WTC11 (cell line): ENCODE measurements around the gene FLT4.

Source experiments
- ESRRA ChIP-seq: sonication (generic); formaldehyde crosslinking; IDR thresholded peaks from 2 replicates; pipeline ENCODE4 v1.8.1; 2022; ENCODE audit warnings: mild to moderate bottlenecking, missing genetic modification reagents, borderline replicate concordance
- FOXP1 ChIP-seq: sonication (generic); formaldehyde crosslinking; IDR thresholded peaks from 2 replicates; pipeline ENCODE4 v1.8.0; 2022; ENCODE audit warnings: missing genetic modification reagents, mild to moderate bottlenecking, moderate library complexity, borderline replicate concordance
- JUN ChIP-seq: sonication (generic); formaldehyde crosslinking; IDR thresholded peaks from 2 replicates; pipeline ENCODE4 v1.8.0; 2023; ENCODE audit warnings: mild to moderate bottlenecking, missing genetic modification reagents
- MXD4 ChIP-seq: fragments of 250-450 bp; sonication (Bioruptor Pico); IDR thresholded peaks from 2 replicates; pipeline ENCODE4 v1.8.0; 2021; ENCODE audit warnings: mild to moderate bottlenecking, moderate library complexity, borderline replicate concordance
- ZNF121 ChIP-seq: sonication (generic); formaldehyde crosslinking; IDR thresholded peaks from 2 replicates; pipeline ENCODE4 v1.8.0; 2023; ENCODE audit warnings: missing genetic modification reagents
- ZNF317 ChIP-seq: sonication (generic); formaldehyde crosslinking; IDR thresholded peaks from 2 replicates; pipeline ENCODE4 v1.8.1; 2023; ENCODE audit warnings: low read depth, mild to moderate bottlenecking, moderate library complexity, missing genetic modification reagents, borderline replicate concordance
- TF ChIP-seq, protein P1 (sequence below): fragments of 200-600 bp; IDR thresholded peaks from 2 replicates; pipeline ENCODE4 v1.8.0; 2022; ENCODE audit warnings: antibody characterized with exemption
- TF ChIP-seq, protein P2 (sequence below): sonication (generic); formaldehyde crosslinking; IDR thresholded peaks from 2 replicates; pipeline ENCODE4 v1.8.1; 2022; ENCODE audit warnings: low read depth, missing genetic modification reagents, borderline replicate concordance
- TF ChIP-seq, protein P3 (sequence below): sonication (generic); formaldehyde crosslinking; IDR thresholded peaks from 2 replicates; pipeline ENCODE4 v1.8.1; 2023; ENCODE audit warnings: mild to moderate bottlenecking, moderate library complexity, missing genetic modification reagents
- TF ChIP-seq, protein P4 (sequence below): sonication (generic); formaldehyde crosslinking; IDR thresholded peaks from 2 replicates; pipeline ENCODE4 v1.8.1; 2023; ENCODE audit warnings: mild to moderate bottlenecking, missing genetic modification reagents, moderate library complexity

DNA sequence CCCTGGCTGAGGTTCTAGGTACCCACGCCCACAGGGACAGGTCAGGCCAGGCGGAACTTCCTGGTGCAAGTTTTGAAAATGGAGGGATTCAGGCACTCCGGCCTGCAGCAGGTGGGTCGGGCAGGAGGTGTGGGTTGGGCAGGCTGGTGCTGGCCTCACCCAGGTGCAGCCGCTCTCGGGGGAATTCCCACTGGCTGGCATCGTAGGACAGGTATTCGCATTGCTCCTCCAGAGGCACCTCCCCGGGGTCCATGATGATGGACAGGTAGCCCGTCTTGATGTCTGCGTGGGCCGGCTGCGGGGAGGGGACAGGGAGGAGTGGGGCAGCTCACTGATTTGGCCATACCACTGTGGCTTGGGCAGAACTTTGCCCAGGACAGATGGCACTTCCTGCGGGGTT, 29.4 kb downstream of the FLT4 start:
- TF ChIP-seq, protein P1, sequence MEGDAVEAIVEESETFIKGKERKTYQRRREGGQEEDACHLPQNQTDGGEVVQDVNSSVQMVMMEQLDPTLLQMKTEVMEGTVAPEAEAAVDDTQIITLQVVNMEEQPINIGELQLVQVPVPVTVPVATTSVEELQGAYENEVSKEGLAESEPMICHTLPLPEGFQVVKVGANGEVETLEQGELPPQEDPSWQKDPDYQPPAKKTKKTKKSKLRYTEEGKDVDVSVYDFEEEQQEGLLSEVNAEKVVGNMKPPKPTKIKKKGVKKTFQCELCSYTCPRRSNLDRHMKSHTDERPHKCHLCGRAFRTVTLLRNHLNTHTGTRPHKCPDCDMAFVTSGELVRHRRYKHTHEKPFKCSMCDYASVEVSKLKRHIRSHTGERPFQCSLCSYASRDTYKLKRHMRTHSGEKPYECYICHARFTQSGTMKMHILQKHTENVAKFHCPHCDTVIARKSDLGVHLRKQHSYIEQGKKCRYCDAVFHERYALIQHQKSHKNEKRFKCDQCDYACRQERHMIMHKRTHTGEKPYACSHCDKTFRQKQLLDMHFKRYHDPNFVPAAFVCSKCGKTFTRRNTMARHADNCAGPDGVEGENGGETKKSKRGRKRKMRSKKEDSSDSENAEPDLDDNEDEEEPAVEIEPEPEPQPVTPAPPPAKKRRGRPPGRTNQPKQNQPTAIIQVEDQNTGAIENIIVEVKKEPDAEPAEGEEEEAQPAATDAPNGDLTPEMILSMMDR = no peak
- no peak for TF ChIP-seq MXD4 (CRISPR knock-in tag)
- TF ChIP-seq ZNF317 (CRISPR knock-in tag) = no peak
- TF ChIP-seq FOXP1 (CRISPR knock-in tag) = no peak
- TF ChIP-seq, protein P2, sequence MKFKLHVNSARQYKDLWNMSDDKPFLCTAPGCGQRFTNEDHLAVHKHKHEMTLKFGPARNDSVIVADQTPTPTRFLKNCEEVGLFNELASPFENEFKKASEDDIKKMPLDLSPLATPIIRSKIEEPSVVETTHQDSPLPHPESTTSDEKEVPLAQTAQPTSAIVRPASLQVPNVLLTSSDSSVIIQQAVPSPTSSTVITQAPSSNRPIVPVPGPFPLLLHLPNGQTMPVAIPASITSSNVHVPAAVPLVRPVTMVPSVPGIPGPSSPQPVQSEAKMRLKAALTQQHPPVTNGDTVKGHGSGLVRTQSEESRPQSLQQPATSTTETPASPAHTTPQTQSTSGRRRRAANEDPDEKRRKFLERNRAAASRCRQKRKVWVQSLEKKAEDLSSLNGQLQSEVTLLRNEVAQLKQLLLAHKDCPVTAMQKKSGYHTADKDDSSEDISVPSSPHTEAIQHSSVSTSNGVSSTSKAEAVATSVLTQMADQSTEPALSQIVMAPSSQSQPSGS (CRISPR knock-in tag) = no peak
- TF ChIP-seq, protein P3, sequence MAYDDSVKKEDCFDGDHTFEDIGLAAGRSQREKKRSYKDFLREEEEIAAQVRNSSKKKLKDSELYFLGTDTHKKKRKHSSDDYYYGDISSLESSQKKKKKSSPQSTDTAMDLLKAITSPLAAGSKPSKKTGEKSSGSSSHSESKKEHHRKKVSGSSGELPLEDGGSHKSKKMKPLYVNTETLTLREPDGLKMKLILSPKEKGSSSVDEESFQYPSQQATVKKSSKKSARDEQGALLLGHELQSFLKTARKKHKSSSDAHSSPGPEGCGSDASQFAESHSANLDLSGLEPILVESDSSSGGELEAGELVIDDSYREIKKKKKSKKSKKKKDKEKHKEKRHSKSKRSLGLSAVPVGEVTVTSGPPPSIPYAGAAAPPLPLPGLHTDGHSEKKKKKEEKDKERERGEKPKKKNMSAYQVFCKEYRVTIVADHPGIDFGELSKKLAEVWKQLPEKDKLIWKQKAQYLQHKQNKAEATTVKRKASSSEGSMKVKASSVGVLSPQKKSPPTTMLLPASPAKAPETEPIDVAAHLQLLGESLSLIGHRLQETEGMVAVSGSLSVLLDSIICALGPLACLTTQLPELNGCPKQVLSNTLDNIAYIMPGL (CRISPR knock-in tag) = no peak
- TF ChIP-seq JUN (CRISPR knock-in tag) = no peak
- no peak for TF ChIP-seq ZNF121 (CRISPR knock-in tag)
- no peak for TF ChIP-seq ESRRA (CRISPR knock-in tag)
- TF ChIP-seq, protein P4, sequence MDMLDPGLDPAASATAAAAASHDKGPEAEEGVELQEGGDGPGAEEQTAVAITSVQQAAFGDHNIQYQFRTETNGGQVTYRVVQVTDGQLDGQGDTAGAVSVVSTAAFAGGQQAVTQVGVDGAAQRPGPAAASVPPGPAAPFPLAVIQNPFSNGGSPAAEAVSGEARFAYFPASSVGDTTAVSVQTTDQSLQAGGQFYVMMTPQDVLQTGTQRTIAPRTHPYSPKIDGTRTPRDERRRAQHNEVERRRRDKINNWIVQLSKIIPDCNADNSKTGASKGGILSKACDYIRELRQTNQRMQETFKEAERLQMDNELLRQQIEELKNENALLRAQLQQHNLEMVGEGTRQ (CRISPR knock-in tag) = no peak
